ENCODE results near the gene FNDC8. TPM values are rescaled to one million over a fixed set of nuclear protein-coding genes. Genes with fewer than 3 reads are reported as not detected.

The FNDC8 gene
- polyA plus RNA-seq, 2 of the 4 experiments (the other 2 are of a cell fraction): not detected

GRCh38 chr17:35160354-35161201 is 39.2 kb downstream of the FNDC8 start:
- DNase-seq (ENCODE audit: low read depth in 1 of 2, low spot score in 1 of 2): no peak
- Histone ChIP-seq H3K27ac (no peak overlapping the region), H3K9me3 (no peaks in the 10 kb centered on the region), H3K4me3 (no peak overlapping the region), H3K4me1 (no peaks in the 10 kb centered on the region), H3K4me2 (no peak overlapping the region)
- CTCF ChIA-PET: interaction anchor here (0.7 to 1.5 kb wide), 6 partner anchors 14 to 588 kb away, joined by 3 to 5 read pairs (median 3); no protein-coding TSS in a partner anchor
- ATAC-seq: no peak
- 55% methylated on average over 13 of the region's 13 CpGs for WGBS (ENCODE audit: missing lambda C conversion rate)
- no peak for FAIRE-seq
- TF ChIP-seq CEBPB (IDR thresholded peaks at IDR 0.05) (no peak), MAFK (IDR thresholded peaks at IDR 0.05; ENCODE audit: partially characterized antibody) (no peak), RFX5 (IDR thresholded peaks at IDR 0.05) (no peak)
- POLR2A ChIA-PET: no interaction called here

- 41% methylated on average over 3 of the region's 3 CpGs for WGBS (ENCODE audit: missing lambda C conversion rate)
- no peak for TF ChIP-seq RARB (CRISPR knock-in tag; IDR thresholded peaks at IDR 0.05)
- TF ChIP-seq NR3C1 (IDR thresholded peaks at IDR 0.05): no peak
- no peak for TF ChIP-seq POLR2A (IDR thresholded peaks at IDR 0.05; ENCODE audit: low read length)
- TF ChIP-seq, protein P1, sequence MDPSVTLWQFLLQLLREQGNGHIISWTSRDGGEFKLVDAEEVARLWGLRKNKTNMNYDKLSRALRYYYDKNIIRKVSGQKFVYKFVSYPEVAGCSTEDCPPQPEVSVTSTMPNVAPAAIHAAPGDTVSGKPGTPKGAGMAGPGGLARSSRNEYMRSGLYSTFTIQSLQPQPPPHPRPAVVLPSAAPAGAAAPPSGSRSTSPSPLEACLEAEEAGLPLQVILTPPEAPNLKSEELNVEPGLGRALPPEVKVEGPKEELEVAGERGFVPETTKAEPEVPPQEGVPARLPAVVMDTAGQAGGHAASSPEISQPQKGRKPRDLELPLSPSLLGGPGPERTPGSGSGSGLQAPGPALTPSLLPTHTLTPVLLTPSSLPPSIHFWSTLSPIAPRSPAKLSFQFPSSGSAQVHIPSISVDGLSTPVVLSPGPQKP (IDR thresholded peaks at IDR 0.05; ENCODE audit: low read depth, low read length): no peak
- no peak for TF ChIP-seq TP53 (CRISPR knock-in tag; IDR thresholded peaks at IDR 0.05)
- no peak for TF ChIP-seq REST (IDR thresholded peaks at IDR 0.05)
- TF ChIP-seq ZC3H11A (IDR thresholded peaks at IDR 0.05): no peak
- CTCF ChIA-PET: interaction anchor here (0.9 to 1.5 kb wide), 2 partner anchors 15 to 378 kb away, joined by 4 to 5 read pairs; no protein-coding TSS in a partner anchor
- no peak for FAIRE-seq
- POLR2A ChIA-PET: no interaction called here
- DNase-seq (ENCODE audit: low read depth in 1 of 2, low spot score in 1 of 2): no peak
- Histone ChIP-seq H3K4me1 (no peaks in the 10 kb centered on the region), H3K9me3 (no peaks in the 10 kb centered on the region), H3K27ac (no peak overlapping the region), H3K4me3 (no peak overlapping the region), H3K4me2 (no peak overlapping the region)
- ATAC-seq: no peak
These were observed 39.9 kb downstream of the FNDC8 start for GRCh38 chr17:35161281-35161761.

DNA sequence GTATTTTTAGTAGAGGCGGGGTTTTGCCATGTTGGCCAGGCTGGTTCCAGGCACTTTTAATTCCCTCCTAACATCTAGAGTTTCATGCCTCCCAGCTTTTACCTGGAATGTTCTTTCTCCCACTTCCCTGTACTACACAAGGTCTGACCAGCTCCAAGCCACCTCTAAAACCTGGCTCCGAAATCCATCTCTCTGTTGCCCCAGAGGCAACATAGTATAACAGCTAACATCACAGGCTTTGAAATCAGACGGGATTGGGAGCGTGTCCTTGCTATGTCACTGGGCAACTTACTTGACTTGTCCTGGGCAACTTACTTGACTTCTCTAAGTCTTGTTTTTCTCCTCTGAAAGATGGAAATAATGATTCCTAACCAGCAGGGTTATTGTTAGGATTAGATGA is 41.3 kb downstream of the FNDC8 start:
- DNase-seq (ENCODE audit: low read depth in 1 of 2, low spot score in 1 of 2): no peak
- ATAC-seq: no peak
- no peak for FAIRE-seq
- TF ChIP-seq HOXB5 (CRISPR knock-in tag; IDR thresholded peaks at IDR 0.05) (no peak), HEYL (CRISPR knock-in tag; IDR thresholded peaks at IDR 0.05) (no peak), CHD2 (IDR thresholded peaks at IDR 0.05; ENCODE audit: low read length, partially characterized antibody) (no peak), CBX8 (IDR thresholded peaks at IDR 0.05) (no peak), HOXB13 (CRISPR knock-in tag; IDR thresholded peaks at IDR 0.05; ENCODE audit: low read depth) (no peak), PHF8 (IDR thresholded peaks at IDR 0.05; ENCODE audit: borderline replicate concordance, low read depth) (no peak), BHLHE40 (IDR thresholded peaks at IDR 0.05; ENCODE audit: low read depth, low read length) (no peak), EP300 (IDR thresholded peaks at IDR 0.05) (no peak), FOXS1 (CRISPR knock-in tag; IDR thresholded peaks at IDR 0.05) (no peak), RFX5 (IDR thresholded peaks at IDR 0.05) (no peak), CHD4 (IDR thresholded peaks at IDR 0.05; ENCODE audit: borderline replicate concordance) (no peak), HDAC2 (IDR thresholded peaks at IDR 0.05) (no peak), FOSL2 (IDR thresholded peaks at IDR 0.05) (no peak), FOSL2 (CRISPR knock-in tag; IDR thresholded peaks at IDR 0.05) (no peak), NPAS2 (CRISPR knock-in tag; IDR thresholded peaks at IDR 0.05; ENCODE audit: borderline replicate concordance) (no peak), USF2 (IDR thresholded peaks at IDR 0.05) (no peak), MYC (IDR thresholded peaks at IDR 0.05; ENCODE audit: borderline replicate concordance, low read length) (no peak), EHMT2 (IDR thresholded peaks at IDR 0.05; ENCODE audit: low read depth) (no peak)
- TF ChIP-seq, protein P2, sequence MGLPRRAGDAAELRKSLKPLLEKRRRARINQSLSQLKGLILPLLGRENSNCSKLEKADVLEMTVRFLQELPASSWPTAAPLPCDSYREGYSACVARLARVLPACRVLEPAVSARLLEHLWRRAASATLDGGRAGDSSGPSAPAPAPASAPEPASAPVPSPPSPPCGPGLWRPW (IDR thresholded peaks at IDR 0.05): no peak
- ChIA-PET CTCF (interaction anchor here (1.0 to 13.9 kb wide), 4 partner anchors 8 to 375 kb away, joined by 4 to 308 read pairs (median 8); partner anchors contain the start of gene SLFN12L), POLR2A (interaction anchor here (0.6 kb wide), 1 partner anchor 15 kb away, joined by 3 read pairs; the partner anchor contains the start of gene UNC45B)
- Histone ChIP-seq H3K27ac (no peak overlapping the region), H3K4me3 (no peak overlapping the region), H3K4me1 (no peaks in the 10 kb centered on the region), H3K4me2 (no peak overlapping the region), H3K9me3 (no peaks in the 10 kb centered on the region)
- 70% methylated on average over 4 of the region's 4 CpGs for WGBS (ENCODE audit: missing lambda C conversion rate)

Measured in A549 (cell line).